Dermis microvascular lymphatic vessel endothelial cell (primary cell): ENCODE results near the gene ZYX. TPM values are rescaled to one million over a fixed set of nuclear protein-coding genes. Genes with fewer than 3 reads are reported as not detected.

Source experiments
- total RNA-seq: library from RNA; depleted of rRNA; stranded (reverse); fragments of >200 nt; gene quantifications from 2 replicates; pipeline ENCODE4 v1.2.1, GENCODE V29; 2014

ZYX gene
- total RNA-seq, 1 donor from 2014 or later, result 11.8 TPM

Other genes with a start within 250 kb of the ZYX start
- gene PIP, start 249.3 kb upstream of the ZYX start, total RNA-seq, result not detected in 2 replicates
- not detected in 2 replicates for gene TAS2R39, start 197.9 kb upstream of the ZYX start, total RNA-seq
- gene TAS2R40, start 159.3 kb upstream of the ZYX start, total RNA-seq, result not detected in 2 replicates
- 58.0 and 94.2 TPM in 2 replicates for gene GSTK1, start 117.9 kb upstream of the ZYX start, total RNA-seq
- not detected in 2 replicates for gene TMEM139, start 96.4 kb upstream of the ZYX start, total RNA-seq
- gene CASP2, start 93.0 kb upstream of the ZYX start, total RNA-seq, result 12.3 and 19.1 TPM in 2 replicates
- not detected in 2 replicates for gene CLCN1, start 65.2 kb upstream of the ZYX start, total RNA-seq
- gene FAM131B, start 18.6 kb upstream of the ZYX start, total RNA-seq, result 0.13 TPM in 2 replicates
- under 0.01 TPM in 1 of 2 replicates, not detected in the other for gene EPHA1, start 27.5 kb downstream of the ZYX start, total RNA-seq
- gene TAS2R60, start 62.1 kb downstream of the ZYX start, total RNA-seq, result not detected in 2 replicates
- gene TAS2R41, start 96.5 kb downstream of the ZYX start, total RNA-seq, result not detected in 2 replicates
- 0.13 TPM in 1 of 2 replicates, not detected in the other for gene CTAGE15, start 190.5 kb downstream of the ZYX start, total RNA-seq
- gene TCAF2, start 239.6 kb downstream of the ZYX start, total RNA-seq, result 3.9 and 7.3 TPM in 2 replicates